Renal cortex interstitium (tissue), 11 donors: ENCODE measurements around the gene PCDHGB3. TPM values are rescaled to one million over a fixed set of nuclear protein-coding genes. Genes with fewer than 3 reads are reported as not detected.
A peak's percentile ranks its signal among the peaks of the same experiment; 100 is the strongest.
"Not testable (repeated sequence)": the region's sequence is repeated elsewhere in the genome, so short reads cannot be mapped to it uniquely, and the experiment has no call there.

Source experiments
- DNase-seq, 11 donors: peaks; one replicate each; pipeline ENCODE4 v3.0.0-alpha.2; 2013; ENCODE audit warnings: low read depth in 9 of 11, low spot score in 4 of 11; ENCODE audit errors: extremely low read depth in 1 of 11
- polyA plus RNA-seq, 3 donors: library from polyadenylated mRNA; unstranded; fragments of 120-200 nt; gene quantifications; one replicate each; pipeline ENCODE4 v1.2.1, GENCODE V29; 2013; ENCODE audit not compliant: insufficient read length in 3 of 3

Gene PCDHGB3
- polyA plus RNA-seq, 3 donors: 2.1 to 2.5 (median 2.5) TPM

DNA sequence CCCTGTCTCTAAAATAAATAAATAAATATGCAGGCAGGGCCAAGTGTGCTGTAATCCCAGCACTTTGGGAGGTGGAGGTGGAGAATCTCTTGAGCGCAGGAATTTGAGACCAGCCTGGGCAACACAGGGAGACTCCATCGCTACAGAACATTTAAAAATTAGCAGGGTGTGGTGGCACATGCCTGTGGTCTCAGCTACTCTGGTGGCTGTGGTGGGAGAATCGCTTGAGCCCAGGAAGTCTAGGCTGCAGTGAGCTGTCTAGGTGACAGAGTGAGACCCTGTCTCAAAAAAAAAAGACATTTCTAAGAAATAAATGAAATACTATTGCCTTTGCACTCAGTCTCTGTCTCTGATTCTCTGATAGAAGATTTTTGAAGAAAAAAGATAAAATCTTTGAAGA lies 41.5 kb downstream of the PCDHGB3 start:
- DNase-seq: no peak

DNA sequence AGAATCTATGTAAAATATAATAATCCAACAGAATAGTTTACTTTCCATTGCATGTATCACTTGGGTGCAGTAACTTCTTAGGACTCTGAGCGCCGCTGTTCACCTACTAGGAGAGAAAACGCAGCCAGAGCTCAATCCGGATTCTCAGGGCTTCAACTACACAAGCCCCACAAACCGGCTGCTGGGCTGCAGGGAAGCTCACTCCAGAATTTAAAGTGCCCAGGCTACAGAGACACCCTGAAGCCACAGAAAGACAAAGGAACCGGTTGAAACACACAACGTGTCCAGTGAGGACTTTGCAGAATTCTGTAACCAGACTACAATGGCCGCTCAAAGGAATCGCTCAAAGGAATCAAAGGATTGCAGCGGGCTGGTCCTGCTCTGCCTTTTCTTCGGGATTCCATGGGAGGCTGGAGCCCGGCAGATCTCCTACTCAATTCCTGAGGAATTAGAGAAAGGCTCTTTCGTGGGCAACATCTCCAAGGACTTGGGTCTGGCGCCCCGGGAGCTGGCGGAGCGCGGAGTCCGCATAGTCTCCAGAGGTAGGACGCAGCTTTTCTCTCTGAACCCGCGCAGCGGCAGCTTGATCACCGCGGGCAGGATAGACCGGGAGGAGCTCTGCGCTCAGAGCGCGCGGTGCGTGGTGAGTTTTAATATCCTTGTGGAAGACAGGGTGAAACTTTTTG lies 43.0 kb downstream of the PCDHGB3 start, which contains the start of gene PCDHGA10:
PCDHGA10 (plus strand) TSS at position 134 of the 686 bp plus-strand sequence; CDS start at position 323, 189 bp downstream.
- DNase-seq: no peak

DNA sequence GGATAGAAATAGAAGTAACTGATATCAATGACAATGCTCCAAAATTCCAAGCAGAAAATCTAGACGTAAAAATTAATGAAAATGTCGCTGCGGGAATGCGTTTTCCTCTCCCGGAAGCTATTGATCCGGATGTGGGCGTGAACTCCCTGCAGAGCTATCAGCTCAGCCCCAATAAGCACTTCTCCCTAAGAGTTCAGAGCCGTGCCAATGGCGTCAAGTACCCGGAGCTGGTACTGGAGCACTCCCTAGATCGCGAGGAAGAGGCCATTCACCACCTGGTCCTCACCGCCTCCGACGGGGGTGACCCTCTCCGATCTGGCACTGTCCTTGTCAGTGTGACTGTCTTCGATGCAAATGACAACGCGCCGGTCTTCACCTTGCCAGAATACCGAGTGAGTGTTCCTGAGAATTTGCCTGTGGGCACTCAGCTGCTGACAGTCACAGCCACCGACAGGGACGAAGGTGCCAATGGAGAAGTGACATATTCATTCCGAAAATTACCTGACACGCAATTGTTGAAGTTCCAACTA lies 43.6 kb downstream of the PCDHGB3 start:
- no peak for DNase-seq

DNA sequence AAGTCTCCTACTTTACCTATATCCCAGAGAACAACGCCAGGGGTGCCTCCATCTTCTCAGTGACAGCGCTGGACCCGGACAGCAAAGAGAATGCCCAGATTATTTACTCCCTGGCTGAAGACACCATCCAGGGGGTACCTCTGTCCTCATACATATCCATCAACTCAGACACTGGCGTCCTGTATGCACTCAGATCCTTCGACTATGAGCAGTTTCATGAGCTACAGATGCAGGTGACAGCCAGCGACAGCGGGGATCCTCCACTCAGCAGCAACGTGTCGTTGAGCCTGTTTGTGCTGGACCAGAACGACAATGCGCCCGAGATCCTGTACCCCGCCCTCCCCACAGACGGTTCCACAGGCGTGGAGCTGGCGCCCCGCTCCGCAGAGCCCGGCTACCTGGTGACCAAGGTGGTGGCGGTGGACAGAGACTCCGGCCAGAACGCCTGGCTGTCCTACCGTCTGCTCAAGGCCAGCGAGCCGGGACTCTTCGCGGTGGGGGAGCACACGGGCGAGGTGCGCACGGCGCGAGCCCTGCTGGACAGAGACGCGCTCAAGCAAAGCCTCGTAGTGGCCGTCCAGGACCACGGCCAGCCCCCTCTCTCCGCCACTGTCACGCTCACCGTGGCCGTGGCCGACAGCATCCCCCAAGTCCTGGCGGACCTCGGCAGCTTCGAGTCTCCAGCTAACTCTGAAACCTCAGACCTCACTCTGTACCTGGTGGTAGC lies 44.7 kb downstream of the PCDHGB3 start:
- not testable (repeated sequence) for DNase-seq

DNA sequence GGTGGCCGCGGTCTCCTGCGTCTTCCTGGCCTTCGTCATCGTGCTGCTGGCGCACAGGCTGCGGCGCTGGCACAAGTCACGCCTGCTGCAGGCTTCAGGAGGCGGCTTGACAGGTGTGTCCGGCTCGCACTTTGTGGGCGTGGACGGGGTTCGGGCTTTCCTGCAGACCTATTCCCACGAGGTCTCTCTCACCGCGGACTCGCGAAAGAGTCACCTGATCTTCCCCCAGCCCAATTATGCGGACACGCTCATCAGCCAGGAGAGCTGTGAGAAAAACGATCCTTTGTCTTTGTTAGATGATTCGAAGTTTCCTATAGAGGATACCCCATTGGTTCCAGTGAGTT lies 45.2 kb downstream of the PCDHGB3 start:
- DNase-seq: not testable (repeated sequence)

DNA sequence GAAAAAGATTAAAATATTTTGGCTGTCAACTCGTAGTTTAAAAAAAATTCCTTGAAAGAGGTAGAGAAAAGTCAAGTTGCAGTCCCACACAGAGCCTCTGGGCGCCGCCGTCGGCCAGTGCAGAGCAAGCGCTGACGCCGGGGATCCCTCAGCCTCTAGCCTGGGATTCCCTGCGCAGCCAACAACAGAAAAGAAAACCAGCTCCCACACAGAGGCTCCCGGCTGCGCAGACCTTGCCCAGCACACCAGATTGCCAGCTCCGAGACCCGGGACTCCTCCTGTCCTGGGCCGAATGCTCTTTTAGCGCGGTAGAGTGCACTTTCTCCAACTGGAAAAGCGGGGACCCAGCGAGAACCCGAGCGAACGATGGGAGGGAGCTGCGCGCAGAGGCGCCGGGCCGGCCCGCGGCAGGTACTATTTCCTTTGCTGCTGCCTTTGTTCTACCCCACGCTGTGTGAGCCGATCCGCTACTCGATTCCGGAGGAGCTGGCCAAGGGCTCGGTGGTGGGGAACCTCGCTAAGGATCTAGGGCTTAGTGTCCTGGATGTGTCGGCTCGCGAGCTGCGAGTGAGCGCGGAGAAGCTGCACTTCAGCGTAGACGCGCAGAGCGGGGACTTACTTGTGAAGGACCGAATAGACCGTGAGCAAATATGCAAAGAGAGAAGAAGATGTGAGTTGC lies 47.6 kb downstream of the PCDHGB3 start, which contains the start of gene PCDHGB7:
PCDHGB7 (plus strand) TSS at position 184 of the 679 bp plus-strand sequence; CDS start at position 367, 183 bp downstream.
- DNase-seq: peak in 7 of 11 donors; percentile 33 to 56 (median 47)

DNA sequence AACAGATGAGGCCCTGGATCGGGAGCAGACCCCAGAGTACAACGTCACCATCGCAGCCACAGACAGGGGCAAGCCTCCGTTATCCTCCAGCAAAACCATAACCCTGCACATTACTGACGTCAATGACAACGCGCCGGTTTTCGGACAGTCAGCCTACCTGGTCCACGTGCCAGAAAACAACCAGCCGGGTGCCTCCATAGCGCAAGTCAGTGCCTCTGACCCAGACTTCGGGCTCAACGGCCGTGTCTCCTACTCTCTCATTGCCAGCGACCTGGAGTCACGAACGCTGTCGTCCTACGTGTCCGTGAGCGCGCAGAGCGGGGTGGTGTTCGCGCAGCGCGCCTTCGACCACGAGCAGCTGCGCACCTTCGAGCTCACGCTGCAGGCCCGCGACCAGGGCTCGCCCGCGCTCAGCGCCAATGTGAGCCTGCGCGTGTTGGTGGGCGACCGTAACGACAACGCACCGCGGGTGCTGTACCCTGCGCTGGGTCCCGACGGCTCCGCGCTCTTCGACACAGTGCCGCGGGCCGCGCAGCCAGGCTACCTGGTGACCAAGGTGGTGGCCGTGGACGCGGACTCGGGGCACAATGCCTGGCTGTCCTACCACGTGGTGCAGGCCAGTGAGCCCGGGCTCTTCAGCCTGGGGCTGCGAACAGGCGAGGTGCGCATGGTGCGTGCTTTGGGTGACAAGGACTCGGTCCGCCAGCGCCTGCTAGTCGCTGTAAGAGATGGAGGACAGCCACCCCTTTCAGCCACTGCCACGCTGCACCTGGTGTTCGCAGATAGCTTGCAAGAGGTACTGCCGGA lies 49.2 kb downstream of the PCDHGB3 start:
- DNase-seq: no peak

DNA sequence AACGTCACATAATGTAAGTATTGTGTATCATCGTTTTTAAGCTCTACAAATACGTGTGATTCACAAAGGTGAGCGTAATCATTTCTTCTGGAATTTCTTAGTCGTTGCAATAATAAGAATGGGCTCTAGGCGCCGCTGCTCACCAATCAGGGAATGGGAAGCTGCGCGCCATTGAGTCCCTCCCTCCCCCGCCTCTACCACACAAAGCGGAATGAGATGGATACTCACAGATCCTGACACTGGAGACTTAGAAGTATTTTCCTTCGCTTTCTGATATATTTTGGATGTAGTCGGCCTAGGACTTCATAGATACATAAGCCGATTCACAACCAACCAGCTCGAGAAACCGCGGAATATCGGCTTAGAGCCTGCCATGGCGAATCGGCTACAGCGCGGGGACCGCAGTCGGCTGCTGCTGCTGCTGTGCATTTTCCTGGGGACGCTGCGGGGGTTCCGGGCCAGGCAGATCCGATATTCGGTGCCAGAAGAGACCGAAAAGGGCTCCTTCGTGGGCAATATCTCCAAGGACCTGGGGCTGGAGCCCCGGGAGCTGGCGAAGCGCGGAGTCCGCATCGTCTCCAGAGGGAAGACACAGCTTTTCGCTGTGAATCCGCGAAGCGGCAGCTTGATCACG lies 50.9 kb downstream of the PCDHGB3 start, which contains the start of gene PCDHGA11:
PCDHGA11 (plus strand) TSS at position 197 of the 634 bp plus-strand sequence; CDS start at position 374, 177 bp downstream.
- peak in 1 of 11 donors; percentile 22 for DNase-seq

DNA sequence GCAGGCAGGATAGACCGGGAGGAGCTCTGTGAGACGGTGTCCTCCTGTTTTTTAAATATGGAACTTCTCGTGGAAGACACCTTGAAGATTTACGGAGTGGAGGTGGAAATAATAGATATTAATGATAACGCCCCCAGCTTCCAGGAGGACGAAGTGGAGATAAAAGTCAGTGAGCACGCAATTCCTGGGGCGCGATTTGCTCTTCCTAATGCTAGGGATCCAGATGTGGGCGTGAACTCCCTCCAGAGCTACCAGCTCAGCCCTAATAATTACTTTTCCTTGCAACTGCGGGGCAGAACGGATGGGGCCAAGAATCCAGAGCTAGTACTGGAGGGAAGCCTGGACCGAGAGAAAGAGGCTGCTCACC lies 51.4 kb downstream of the PCDHGB3 start:
- DNase-seq: no peak

Other genes starting within 250 kb of the PCDHGB3 start
- gene PCDHB4, start 248.4 kb upstream of the PCDHGB3 start, polyA plus RNA-seq: 1 to 10 TPM; 1.2 to 2.6 (median 1.7) TPM
- gene PCDHB5, start 235.0 kb upstream of the PCDHGB3 start, polyA plus RNA-seq: 1 to 10 TPM; 6.0 to 9.0 (median 8.5) TPM
- 1 to 10 TPM; 2.4 to 3.2 (median 3.0) TPM for gene PCDHB6, start 220.2 kb upstream of the PCDHGB3 start, polyA plus RNA-seq
- 1 to 10 TPM; 4.0 to 4.4 (median 4.2) TPM for gene PCDHB7, start 197.6 kb upstream of the PCDHGB3 start, polyA plus RNA-seq
- 1 to 10 TPM; 1.8 to 3.7 (median 2.4) TPM for gene PCDHB8, start 192.5 kb upstream of the PCDHGB3 start, polyA plus RNA-seq
- 1 to 10 TPM; 5.0 to 7.6 (median 5.1) TPM for gene PCDHB16, start 187.9 kb upstream of the PCDHGB3 start, polyA plus RNA-seq
- gene PCDHB9, start 183.1 kb upstream of the PCDHGB3 start, polyA plus RNA-seq: 1 to 10 TPM; 4.1 to 4.4 (median 4.3) TPM
- 1 to 10 TPM; 4.8 to 7.5 (median 6.8) TPM for gene PCDHB10, start 177.9 kb upstream of the PCDHGB3 start, polyA plus RNA-seq
- 1 to 10 TPM; 4.0 to 6.3 (median 4.7) TPM for gene PCDHB11, start 170.6 kb upstream of the PCDHGB3 start, polyA plus RNA-seq
- 1 to 10 TPM; 4.6 to 5.1 (median 5.0) TPM for gene PCDHB12, start 161.5 kb upstream of the PCDHGB3 start, polyA plus RNA-seq
- gene PCDHB13, start 156.3 kb upstream of the PCDHGB3 start, polyA plus RNA-seq: 1 to 10 TPM; 6.9 to 7.9 (median 7.2) TPM
- 10 to 100 TPM in 2 of 3 donors, 1 to 10 TPM in 1; 9.5 to 11.6 (median 10.6) TPM for gene PCDHB14, start 146.9 kb upstream of the PCDHGB3 start, polyA plus RNA-seq
- 10 to 100 TPM; 13.2 to 15.0 (median 14.9) TPM for gene PCDHB15, start 124.8 kb upstream of the PCDHGB3 start, polyA plus RNA-seq
- gene SLC25A2, start 66.2 kb upstream of the PCDHGB3 start, polyA plus RNA-seq: under 1 TPM in 2 of 3 donors, not detected in 1; 0.14 to 0.35 TPM
- 100 to 1,000 TPM; 134 to 184 (median 157) TPM for gene TAF7, start 49.5 kb upstream of the PCDHGB3 start, polyA plus RNA-seq
- gene PCDHGA1, start 39.7 kb upstream of the PCDHGB3 start, polyA plus RNA-seq: 1 to 10 TPM in 2 of 3 donors, under 1 TPM in 1; 0.92 to 1.2 (median 1.0) TPM
- 1 to 10 TPM; 6.0 to 7.9 (median 6.1) TPM for gene PCDHGA2, start 31.5 kb upstream of the PCDHGB3 start, polyA plus RNA-seq
- gene PCDHGA3, start 26.4 kb upstream of the PCDHGB3 start, polyA plus RNA-seq: 1 to 10 TPM; 3.1 to 4.2 (median 3.6) TPM
- gene PCDHGB1, start 20.1 kb upstream of the PCDHGB3 start, polyA plus RNA-seq: 1 to 10 TPM; 1.5 to 2.5 (median 2.2) TPM
- gene PCDHGA4, start 15.2 kb upstream of the PCDHGB3 start, polyA plus RNA-seq: 1 to 10 TPM; 2.0 to 3.4 (median 2.2) TPM
- gene PCDHGB2, start 10.2 kb upstream of the PCDHGB3 start, polyA plus RNA-seq: 1 to 10 TPM; 3.5 to 4.3 (median 3.8) TPM
- 1 to 10 TPM; 2.1 to 2.7 (median 2.6) TPM for gene PCDHGA5, start 6.1 kb upstream of the PCDHGB3 start, polyA plus RNA-seq
- gene PCDHGA6, start 3.6 kb downstream of the PCDHGB3 start, polyA plus RNA-seq: 1 to 10 TPM; 6.5 to 8.0 (median 7.2) TPM
- 1 to 10 TPM; 2.0 to 2.7 (median 2.5) TPM for gene PCDHGA7, start 12.5 kb downstream of the PCDHGB3 start, polyA plus RNA-seq
- 1 to 10 TPM; 4.9 to 6.5 (median 6.1) TPM for gene PCDHGB4, start 17.5 kb downstream of the PCDHGB3 start, polyA plus RNA-seq
- 1 to 10 TPM in 1 of 3 donors, under 1 TPM in 2; 0.58 to 1.0 (median 0.61) TPM for gene PCDHGA8, start 22.4 kb downstream of the PCDHGB3 start, polyA plus RNA-seq
- gene PCDHGB5, start 27.7 kb downstream of the PCDHGB3 start, polyA plus RNA-seq: 10 to 100 TPM in 2 of 3 donors, 1 to 10 TPM in 1; 8.6 to 11.5 (median 10.8) TPM
- 1 to 10 TPM; 3.6 to 6.2 (median 5.4) TPM for gene PCDHGA9, start 32.5 kb downstream of the PCDHGB3 start, polyA plus RNA-seq
- 1 to 10 TPM; 6.7 to 7.6 (median 7.6) TPM for gene PCDHGB6, start 37.8 kb downstream of the PCDHGB3 start, polyA plus RNA-seq
- 1 to 10 TPM; 3.0 to 3.7 (median 3.3) TPM for gene PCDHGA10, start 42.7 kb downstream of the PCDHGB3 start, polyA plus RNA-seq
- 10 to 100 TPM; 15.2 to 16.6 (median 15.7) TPM for gene PCDHGB7, start 47.4 kb downstream of the PCDHGB3 start, polyA plus RNA-seq
- 1 to 10 TPM; 3.9 to 5.4 (median 5.2) TPM for gene PCDHGA11, start 50.8 kb downstream of the PCDHGB3 start, polyA plus RNA-seq
- gene PCDHGA12, start 60.3 kb downstream of the PCDHGB3 start, polyA plus RNA-seq: 1 to 10 TPM; 1.5 to 3.0 (median 1.9) TPM
- gene PCDHGC3, start 105.7 kb downstream of the PCDHGB3 start, polyA plus RNA-seq: 100 to 1,000 TPM in 1 of 3 donors, 10 to 100 TPM in 2; 90.0 to 127 (median 97.3) TPM
- gene PCDHGC4, start 114.8 kb downstream of the PCDHGB3 start, polyA plus RNA-seq: 1 to 10 TPM; 3.4 to 3.9 (median 3.6) TPM
- 1 to 10 TPM in 1 of 3 donors, under 1 TPM in 2; 0.34 to 1.2 (median 0.36) TPM for gene PCDHGC5, start 118.8 kb downstream of the PCDHGB3 start, polyA plus RNA-seq
- gene DIAPH1, start 248.8 kb downstream of the PCDHGB3 start, polyA plus RNA-seq: 10 to 100 TPM; 70.4 to 86.9 (median 73.6) TPM